GM18507 (cell line): Measurements from ENCODE around the gene CD3G.
"Not testable (repeated sequence)": the region's sequence is repeated elsewhere in the genome, so short reads cannot be mapped to it uniquely, and the experiment has no call there.

Experiments
- DNase-seq: peaks from one replicate; pipeline ENCODE4 v3.0.0; 2011; ENCODE audit warnings: low read depth; ENCODE audit not compliant: insufficient read length; ENCODE audit errors: extremely low spot score
- FAIRE-seq: peaks from 2 replicates; lab custom pipeline; 2011; peaks lifted over from hg19 to GRCh38; lab: Jason Lieb, UNC

CD3G gene

GRCh38 chr11:118343981-118344515 is at the start of gene CD3G:
CD3G (plus strand) TSS chr11:118344344; CDS start chr11:118344424, 80 bp downstream.
- DNase-seq = no peak
- no peak for FAIRE-seq

GRCh38 chr11:118295199-118295598 is 48.9 kb upstream of the CD3G start:
- DNase-seq = no peak
- no peak for FAIRE-seq

DNA sequence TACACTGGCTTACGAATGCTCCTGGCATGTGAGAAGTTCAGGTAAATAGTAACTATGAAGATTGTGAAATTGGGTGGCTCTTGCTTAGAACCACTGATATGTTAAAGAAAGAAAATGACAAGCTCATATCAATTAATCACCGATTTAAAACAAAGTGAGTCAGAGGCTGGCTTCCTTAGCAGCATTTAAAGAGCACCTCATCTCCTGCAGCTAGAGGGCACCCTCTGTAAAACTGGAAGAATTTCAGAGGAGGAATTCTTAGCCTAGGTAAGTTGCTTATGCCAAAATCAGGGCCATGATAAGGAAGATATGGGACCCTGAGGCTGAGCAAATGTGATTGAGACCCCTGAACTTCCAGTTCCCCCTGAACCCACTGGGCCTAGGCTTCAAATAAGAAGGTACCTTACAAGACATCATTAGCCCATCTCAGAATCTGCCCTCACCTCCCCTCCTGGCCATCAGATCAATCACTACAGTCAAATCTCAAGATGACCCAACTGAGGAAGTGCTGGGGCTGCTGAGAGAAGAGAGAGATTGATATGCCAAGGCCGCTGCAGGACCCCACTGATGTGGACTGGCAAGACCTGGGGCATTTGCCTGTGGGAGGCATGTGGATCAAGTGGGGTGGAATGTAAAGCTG is 48.2 kb upstream of the CD3G start:
- DNase-seq (no peak), FAIRE-seq (peak; percentile 63)

GRCh38 chr11:118301600-118302195 is 42.4 kb upstream of the CD3G start:
- DNase-seq (no peak), FAIRE-seq (no peak)

GRCh38 chr11:118304227-118304567 is 39.9 kb upstream of the CD3G start:
- FAIRE-seq (no peak), DNase-seq (no peak)

GRCh38 chr11:118304568-118305248 is 39.4 kb upstream of the CD3G start, which contains the start of gene CD3E:
CD3E (plus strand) TSS chr11:118304730; CDS start chr11:118304953, 223 bp downstream.
- FAIRE-seq (peak; percentile 15), DNase-seq (no peak)

- no peak for FAIRE-seq
- no peak for DNase-seq
These were observed 38.4 kb upstream of the CD3G start for GRCh38 chr11:118305726-118306125.

GRCh38 chr11:118306556-118306955 is 37.6 kb upstream of the CD3G start:
- DNase-seq = no peak
- no peak for FAIRE-seq

- DNase-seq, FAIRE-seq: not testable (repeated sequence)
These were observed 35.1 kb upstream of the CD3G start for GRCh38 chr11:118308995-118309528.

- DNase-seq (no peak), FAIRE-seq (no peak)
These were observed 33.9 kb upstream of the CD3G start for GRCh38 chr11:118310271-118310670.

GRCh38 chr11:118310781-118311485 is 33.2 kb upstream of the CD3G start:
- DNase-seq (no peak), FAIRE-seq (no peak)

GRCh38 chr11:118311518-118311917 is 32.6 kb upstream of the CD3G start:
- no peak for FAIRE-seq
- DNase-seq = no peak

- FAIRE-seq = no peak
- DNase-seq = no peak
These were observed 31.8 kb upstream of the CD3G start for GRCh38 chr11:118312328-118312727.

DNA sequence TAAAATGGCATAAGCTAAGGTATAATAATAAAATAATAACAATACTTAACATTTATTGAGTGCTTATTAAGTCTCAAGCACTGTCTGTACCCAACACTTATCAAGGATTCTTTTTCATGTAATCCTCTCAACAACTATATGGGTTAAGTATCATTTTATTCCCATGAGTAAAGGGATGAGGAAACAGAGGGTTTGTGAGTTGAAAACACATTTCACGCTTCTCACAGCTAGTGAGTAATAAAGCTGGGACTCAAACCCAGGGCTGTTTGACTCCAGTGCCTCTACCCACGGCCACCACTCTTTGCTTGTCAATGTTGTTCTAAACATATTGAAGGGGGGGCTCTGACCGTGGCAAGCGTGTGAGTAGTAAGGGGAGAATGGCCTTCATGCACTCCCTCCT is 30.9 kb upstream of the CD3G start:
- no peak for FAIRE-seq
- DNase-seq = no peak

- no peak for FAIRE-seq
- DNase-seq = no peak
These were observed 29.1 kb upstream of the CD3G start for GRCh38 chr11:118314988-118315411.

DNA sequence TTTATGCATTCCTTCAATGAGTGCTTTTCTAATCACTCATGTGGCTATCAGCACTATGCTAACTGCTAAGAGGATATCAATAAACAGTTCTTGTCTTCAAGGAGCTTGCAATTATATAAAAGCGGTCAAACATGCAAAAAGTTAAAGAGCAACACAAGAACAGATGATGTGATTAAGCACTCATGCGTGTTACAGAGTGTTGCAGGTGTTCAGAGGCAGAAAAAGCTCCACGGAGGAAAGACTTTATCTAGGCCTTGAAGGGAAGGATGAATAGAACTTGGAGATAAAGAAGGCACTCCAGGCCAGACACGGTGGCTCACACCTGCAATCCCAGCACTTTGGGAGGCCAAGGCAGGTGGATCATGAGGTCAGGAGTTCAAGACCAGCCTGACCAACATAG is 26.0 kb upstream of the CD3G start:
- FAIRE-seq = no peak
- no peak for DNase-seq

GRCh38 chr11:118318581-118319336 is 25.4 kb upstream of the CD3G start:
- DNase-seq (no peak), FAIRE-seq (no peak)

DNA sequence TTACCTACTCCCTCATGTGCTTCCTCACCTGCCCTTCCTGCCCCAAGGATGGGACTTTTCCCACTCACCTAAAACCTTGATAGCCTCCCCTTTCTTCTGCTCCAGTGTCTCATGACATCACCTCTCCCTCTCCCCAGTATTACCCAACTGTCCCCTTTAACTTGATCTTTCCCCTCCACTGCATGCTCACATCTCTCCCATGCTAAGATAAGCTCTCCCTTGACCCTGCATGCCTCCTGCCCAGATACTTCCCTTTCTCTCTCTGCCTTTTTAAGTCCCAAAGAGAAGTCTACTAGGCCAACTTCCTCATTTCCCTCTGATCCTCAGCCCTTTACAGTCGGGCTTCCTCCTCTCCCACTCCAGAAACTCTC is 24.8 kb upstream of the CD3G start:
- FAIRE-seq = no peak

DNA sequence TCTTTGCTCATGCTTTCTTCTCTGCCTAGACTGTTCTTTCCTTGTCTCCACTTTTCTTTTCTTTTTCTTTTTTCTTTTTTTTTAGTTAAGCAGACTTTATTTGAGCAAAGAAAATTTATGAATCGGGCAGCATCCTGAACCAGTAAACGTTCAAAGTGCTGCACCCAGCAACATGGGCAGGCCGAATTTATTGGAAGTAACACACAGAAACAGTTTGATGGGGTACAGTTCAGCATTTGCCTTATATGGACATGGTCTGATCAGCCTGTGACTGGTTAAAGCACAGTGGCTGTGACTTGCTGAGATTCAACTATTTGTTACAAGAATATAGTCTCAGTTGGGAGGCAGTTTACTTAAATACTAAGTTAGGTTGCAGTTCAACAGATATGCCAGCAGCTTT is 23.6 kb upstream of the CD3G start:
- DNase-seq (no peak), FAIRE-seq (no peak)

More for the DNA sequence above, 24.8 kb upstream of the CD3G start:
- DNase-seq = no peak
